UCSD-AML1 (cell line): ENCODE data around the gene CNTNAP1.

Source experiments
- DNase-seq: peaks from one replicate; lab custom pipeline; 2025; ENCODE audit not compliant: unreplicated experiment; lab: John Stamatoyannopoulos, UW

CNTNAP1 gene

GRCh38 chr17:42684929-42685556 is 2.7 kb downstream of the CNTNAP1 start:
- DNase-seq = no peak

DNA sequence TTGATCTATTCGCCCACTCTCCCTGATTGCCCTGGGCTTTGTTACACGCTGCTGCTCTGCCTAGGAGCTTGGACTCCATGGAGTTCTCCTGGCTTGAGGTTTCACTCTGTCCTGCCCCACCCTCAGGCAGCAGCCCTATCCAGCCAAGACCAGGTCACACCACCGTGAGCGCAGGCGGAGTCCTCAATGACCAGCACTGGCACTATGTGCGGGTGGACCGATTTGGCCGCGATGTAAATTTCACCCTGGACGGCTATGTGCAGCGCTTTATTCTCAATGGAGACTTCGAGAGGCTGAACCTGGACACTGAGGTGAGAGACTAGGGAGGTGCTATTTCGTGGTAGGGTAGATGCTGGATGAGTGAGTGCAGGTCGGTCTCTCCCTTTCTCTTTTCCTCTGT is 3.5 kb downstream of the CNTNAP1 start:
- DNase-seq = no peak

- DNase-seq = no peak
Measured at GRCh38 chr17:42686520-42687128, 4.3 kb downstream of the CNTNAP1 start.

GRCh38 chr17:42687707-42688320 is 5.5 kb downstream of the CNTNAP1 start:
- no peak for DNase-seq

GRCh38 chr17:42690596-42690995 is 8.3 kb downstream of the CNTNAP1 start:
- no peak for DNase-seq

GRCh38 chr17:42691021-42691545 is 8.8 kb downstream of the CNTNAP1 start:
- no peak for DNase-seq

DNA sequence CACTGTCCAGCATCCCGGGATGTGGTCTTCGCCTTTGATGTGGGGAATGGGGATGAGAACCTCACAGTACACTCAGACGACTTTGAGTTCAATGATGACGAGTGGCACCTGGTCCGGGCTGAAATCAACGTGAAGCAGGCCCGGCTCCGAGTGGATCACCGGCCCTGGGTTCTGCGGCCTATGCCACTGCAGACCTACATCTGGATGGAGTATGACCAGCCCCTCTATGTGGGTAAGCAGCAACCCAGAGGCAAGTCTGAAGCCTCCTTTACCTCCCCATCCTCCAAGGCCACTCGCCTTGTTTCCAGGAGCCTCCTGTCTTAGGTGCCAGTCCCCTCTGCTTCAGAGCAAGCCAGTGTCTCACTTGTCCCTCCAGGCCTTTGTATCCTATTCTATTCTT is 10.2 kb downstream of the CNTNAP1 start:
- DNase-seq = no peak

DNA sequence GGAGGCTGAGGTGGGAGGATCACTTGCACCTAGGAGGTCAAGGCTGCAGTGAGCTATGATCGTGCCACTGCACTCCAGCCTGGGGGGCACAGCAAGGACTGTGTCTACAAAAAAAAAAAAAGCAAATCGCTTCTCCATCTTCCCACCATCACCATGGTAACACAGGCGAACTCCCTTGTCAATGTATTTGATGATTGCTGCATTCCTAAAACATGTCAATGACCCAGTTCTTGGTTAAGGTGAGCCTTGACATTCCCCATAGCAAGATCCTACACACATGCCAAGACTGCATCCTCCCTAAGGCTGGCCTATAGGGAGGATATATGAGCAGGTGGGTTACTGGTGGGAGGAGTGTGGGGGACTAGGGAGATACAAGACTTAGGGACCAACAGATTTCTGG is 12.2 kb downstream of the CNTNAP1 start:
- DNase-seq = no peak

DNA sequence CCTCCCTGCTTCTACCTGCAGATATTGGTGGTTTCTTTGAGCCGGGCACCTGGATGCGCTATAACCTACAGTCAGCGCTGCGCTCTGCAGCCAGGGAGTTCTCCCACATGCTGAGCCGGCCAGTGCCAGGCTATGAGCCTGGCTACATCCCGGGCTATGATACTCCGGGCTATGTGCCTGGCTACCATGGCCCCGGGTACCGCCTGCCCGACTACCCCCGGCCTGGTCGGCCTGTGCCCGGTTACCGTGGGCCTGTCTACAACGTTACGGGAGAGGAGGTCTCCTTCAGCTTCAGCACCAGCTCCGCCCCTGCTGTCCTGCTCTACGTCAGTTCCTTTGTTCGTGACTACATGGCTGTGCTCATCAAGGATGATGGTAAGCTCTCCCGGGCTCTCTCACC is 13.2 kb downstream of the CNTNAP1 start:
- DNase-seq = no peak

DNA sequence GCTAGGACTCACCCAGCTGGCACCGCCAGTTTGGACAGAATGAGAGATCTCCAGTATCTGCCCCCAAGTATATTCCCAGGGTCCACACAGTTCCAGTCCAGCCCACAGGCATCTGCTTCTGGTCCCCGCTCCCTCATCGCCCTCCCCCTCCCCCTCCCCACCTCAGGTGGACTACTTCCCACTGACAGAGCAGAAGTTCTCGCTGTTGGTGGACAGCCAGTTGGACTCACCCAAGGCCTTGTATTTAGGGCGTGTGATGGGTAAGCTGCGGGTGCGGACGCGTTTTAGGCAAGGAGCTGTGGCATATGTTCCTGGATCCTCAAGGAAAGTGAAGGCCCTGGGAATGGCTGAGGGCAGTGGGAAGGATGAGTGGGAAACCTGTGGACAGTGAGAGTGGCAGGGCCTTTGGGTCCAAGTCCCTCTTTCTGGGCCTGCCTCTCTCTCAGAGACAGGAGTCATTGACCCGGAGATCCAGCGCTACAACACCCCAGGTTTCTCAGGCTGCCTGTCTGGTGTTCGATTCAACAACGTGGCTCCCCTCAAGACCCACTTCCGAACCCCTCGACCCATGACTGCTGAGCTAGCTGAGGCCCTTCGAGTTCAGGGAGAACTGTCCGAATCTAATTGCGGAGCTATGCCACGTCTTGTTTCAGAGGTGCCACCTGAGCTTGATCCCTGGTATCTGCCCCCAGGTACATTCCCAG is 14.9 kb downstream of the CNTNAP1 start:
- no peak for DNase-seq

DNA sequence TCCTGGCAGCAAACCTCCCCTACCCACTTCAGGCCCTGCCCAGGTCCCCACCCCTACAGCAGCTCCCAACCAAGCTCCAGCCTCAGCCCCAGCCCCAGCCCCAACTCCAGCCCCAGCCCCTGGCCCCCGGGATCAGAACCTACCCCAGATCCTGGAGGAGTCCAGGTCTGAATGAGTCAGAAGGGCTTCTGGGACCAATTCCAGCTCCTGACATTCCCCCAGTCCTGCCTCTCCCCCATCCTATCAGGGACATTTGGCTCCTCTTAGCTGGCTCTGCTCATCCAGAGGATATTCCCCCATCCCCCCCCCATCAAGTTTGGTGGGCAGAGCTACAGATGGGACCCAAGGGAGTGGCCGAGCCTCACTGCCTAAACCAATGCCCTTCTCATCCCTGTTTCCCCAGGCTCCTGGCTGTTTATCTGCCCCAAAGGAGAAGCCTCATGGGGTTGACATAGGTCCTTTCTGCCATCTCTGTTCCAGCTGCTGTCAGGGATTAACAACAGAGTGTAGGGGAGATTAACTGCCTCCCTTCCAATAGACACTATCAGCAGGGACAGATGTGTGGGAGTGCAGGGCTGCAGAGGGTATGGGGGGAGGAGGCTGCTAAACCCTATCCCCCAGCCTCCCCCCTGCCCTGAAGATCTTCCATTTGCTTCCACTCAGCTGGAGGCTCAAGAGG is 16.5 kb downstream of the CNTNAP1 start:
- no peak for DNase-seq

GRCh38 chr17:42699415-42699740 is 17.0 kb downstream of the CNTNAP1 start:
- DNase-seq = no peak

DNA sequence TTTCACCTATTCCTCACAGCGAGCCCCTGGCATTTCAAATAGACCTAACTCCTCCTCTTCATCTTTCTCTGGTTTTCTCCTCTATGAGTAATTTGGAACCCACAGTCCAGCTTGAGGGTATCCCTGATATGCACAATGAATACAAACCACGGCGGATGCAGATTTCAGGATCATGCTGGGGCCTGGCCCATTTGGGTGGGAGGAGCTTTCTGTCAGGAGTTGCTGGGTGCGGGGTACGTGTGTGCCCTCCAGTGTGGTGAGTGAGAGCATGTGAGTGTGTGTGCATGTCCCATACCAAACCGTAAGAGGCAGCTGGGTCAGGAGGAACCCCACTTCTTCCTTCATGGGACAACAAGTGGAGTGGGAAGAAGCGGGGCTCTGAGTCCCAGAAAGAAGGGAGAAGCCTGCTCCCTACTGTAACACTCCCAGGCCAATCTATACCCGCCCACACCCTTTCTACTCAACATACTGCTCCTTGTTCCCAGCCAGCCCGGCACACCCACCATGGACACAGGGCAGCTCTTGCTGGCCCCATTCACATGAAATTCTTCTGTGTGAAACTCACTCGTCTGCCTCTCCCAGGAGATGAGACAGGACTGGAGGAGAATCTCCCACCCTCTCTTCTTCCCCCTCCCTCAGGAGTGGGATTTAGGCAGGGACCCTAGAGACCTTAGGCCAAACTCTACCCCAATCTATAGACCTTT is 18.4 kb downstream of the CNTNAP1 start:
- no peak for DNase-seq

DNA sequence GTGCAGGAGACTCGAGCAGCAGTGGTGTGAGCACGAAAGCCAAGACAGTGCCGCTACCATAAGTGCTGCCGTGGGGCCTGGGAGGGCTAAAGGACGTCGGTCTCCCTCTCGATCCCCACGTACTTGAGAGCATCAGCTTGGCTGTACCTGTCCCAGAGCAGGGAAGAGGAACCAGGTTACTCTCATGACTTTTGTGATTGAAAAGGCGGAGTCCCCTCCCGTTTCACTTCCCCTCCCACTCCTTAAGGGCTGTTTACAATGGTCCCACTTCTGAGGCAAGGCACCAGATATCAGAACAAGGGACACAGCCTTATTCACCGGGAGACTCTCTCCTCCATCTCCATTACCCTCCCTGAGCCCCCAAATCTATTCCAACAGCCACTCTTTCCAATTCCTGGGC is 20.1 kb downstream of the CNTNAP1 start:
- DNase-seq = no peak

DNA sequence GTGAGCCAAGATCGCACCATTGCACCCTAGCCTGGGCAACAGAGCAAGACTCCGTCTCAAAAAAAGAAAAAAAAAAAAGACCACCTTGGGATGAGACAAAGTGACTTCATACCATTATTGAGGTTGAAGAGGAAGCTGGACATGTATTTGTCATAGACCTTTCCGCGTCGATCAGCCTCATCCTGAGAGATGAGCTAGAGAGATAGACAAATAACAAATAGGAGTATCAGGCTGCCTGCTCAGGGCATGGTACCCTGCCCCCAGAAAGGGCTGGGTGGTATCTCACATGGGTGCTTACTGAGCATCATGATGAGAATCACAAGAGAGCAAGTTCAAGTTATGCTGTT is 22.1 kb downstream of the CNTNAP1 start:
- DNase-seq = no peak

- DNase-seq = no peak
Measured at GRCh38 chr17:42704837-42705494, 22.6 kb downstream of the CNTNAP1 start.

DNA sequence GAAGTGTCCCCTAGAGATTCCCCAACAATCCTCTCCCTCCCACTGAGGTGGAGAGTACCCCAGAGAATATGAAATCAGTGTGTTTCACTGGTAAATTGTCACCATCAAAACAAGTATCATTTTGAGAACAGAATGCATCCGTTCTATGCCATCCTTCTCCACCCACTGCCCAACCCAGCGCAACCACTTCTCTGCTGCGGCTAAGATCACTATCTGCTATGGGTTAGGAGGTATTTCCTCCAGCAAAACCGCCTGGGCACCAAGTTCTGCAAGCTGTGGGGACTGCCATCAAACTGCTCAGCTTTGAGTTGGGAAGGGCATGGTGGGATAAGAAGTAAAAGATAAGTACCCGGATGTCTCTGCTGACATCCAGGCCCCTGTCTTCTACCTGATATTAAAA is 24.4 kb downstream of the CNTNAP1 start:
- DNase-seq = peak; percentile 58

DNA sequence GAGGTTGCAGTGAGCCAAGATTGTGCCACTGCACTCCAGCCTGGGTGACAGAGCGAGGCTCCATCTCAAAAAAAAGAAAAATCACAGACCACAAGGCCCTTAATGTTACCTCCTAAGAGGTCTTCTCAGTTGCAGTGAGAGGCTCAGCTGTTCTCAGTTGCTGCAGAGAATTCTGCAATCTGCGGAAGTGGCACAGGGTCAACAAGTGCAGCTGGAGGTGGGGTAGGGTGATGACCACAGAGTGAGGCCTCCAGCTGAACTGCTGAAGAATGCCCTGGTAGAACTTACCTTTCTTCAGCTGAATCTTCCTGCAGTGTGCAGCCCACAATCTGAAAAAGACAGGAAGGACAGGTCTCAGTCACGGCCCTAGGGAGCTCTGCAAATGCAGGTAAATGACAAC is 26.3 kb downstream of the CNTNAP1 start:
- DNase-seq = no peak

DNA sequence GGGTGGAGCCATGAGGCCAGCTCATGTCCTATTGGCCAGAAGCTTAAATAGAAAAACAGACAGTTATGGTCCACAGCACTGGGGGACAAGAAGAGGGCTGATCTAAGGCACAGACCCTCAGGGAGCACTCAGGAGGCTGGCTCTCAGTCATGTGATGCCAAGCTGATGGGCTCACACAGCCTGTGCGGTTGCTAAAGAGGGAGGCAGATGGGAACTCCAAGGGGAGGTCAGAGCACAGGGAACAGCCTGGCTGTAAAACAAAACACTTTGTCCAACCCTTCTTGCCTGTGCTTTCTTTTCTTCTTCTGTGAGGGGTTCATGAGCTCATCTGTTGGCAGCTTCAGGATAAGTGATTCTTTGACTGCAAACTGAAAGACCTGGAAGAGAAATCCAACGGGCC is 27.2 kb downstream of the CNTNAP1 start:
- DNase-seq = no peak

DNA sequence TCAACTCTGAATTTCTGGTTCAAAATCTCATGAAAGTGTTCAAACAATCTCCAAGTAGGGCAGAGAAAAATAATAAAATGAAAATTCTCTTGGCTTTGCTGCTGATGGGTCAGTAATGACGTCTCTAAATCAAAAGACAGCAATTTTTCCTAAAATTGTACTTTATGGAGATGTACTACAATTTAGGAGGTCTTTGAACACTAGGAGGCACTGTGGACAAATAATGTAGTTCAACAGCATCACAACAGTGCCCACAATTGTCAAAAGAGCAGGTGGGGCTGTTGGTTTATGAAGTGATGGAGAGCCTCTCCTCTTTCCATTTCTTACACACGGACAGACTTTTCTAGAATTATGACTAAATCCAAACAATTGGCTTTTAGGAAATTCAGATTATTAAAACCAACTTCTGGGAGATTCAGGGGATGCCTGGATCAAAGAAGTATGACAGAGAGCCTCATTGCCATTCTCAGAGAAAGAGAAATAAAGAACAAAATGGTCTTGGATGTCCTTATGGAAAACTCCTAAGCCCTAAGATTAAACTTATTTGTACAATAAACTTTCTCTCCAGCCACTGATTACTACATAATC is 38.8 kb downstream of the CNTNAP1 start:
- no peak for DNase-seq
